ENCODE measurements around the gene GFRA3. TPM values are rescaled to one million over a fixed set of nuclear protein-coding genes. Genes with fewer than 3 reads are reported as not detected.
"Not testable (repeated sequence)": the region's sequence is repeated elsewhere in the genome, so short reads cannot be mapped to it uniquely, and the experiment has no call there.

GFRA3 gene, protein sequence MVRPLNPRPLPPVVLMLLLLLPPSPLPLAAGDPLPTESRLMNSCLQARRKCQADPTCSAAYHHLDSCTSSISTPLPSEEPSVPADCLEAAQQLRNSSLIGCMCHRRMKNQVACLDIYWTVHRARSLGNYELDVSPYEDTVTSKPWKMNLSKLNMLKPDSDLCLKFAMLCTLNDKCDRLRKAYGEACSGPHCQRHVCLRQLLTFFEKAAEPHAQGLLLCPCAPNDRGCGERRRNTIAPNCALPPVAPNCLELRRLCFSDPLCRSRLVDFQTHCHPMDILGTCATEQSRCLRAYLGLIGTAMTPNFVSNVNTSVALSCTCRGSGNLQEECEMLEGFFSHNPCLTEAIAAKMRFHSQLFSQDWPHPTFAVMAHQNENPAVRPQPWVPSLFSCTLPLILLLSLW
- not detected for total RNA-seq

DNA sequence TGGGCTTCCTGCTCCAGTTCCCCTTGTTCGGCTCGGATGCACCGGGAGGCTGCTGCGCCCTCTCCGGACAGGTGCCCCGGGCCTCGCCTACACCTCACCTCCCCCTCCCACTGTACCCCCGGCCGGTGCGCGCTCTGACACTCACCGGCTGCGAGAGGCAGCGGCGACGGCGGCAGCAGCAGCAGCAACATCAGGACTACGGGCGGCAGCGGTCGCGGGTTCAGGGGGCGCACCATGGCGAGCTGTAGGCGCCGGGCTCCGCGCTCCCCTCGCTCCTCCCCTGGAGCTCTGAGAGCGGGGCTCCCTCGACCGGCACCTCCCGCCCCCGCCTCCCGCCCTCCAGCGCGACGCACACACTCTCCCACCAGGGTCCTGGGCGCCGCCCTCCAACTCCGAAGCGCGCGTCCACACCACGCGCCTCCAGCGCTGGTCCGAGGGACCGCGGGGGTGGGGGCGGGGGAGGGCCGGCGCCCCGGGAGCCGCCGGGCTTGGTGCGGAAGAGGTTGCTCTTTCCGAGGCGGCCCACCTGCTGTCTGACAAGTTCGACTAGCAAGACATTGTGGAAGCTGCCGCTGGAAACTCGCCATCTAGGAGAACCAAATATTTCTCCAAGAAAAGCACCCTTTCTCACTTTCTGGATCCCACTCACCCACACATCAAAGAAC is at the start of gene GFRA3:
TSS of gene GFRA3 (minus strand) at position 433 of the 665 bp plus-strand sequence. CDS start at position 236, 197 bp downstream.
- no peak for DNase-seq

DNA sequence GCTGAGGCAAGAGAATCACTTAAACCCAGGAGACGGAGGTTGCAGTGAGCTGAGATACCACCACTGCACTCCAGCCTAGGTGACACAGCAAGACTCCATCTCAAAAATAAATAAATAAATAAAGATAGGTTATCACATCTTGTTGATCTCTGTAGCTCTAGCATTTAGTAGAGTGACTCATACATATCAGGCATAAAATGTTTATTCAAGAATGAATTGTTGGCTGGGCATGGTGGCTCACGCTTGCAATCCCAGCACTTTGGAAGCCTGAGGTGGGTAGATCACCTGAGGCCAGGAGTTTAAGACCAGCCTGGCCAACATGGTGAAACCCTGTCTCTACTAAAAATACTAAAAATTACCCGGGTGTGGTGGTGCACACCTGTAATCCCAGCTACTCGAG is 43.8 kb upstream of the GFRA3 start:
- not testable (repeated sequence) for DNase-seq

DNA sequence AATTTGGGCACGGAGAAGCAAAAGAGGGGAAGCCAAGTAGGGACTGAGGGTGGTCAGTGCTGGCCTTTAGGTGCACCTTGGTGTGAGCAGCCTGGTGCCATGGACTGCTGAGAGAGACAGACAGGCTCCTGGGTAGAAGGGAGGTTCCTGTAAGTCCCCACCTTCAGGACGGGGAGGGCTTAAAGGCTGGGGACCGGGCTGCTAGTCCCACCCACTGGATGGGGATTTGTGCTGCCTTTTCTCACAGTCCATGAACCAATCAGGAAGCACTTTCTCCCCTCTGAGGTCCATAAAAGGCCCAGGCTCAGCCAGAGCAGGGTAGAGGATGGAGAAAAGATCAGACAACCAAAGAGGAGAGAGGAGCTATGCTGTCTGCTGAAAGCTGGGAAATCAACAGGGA is 41.9 kb upstream of the GFRA3 start:
- no peak for DNase-seq

DNA sequence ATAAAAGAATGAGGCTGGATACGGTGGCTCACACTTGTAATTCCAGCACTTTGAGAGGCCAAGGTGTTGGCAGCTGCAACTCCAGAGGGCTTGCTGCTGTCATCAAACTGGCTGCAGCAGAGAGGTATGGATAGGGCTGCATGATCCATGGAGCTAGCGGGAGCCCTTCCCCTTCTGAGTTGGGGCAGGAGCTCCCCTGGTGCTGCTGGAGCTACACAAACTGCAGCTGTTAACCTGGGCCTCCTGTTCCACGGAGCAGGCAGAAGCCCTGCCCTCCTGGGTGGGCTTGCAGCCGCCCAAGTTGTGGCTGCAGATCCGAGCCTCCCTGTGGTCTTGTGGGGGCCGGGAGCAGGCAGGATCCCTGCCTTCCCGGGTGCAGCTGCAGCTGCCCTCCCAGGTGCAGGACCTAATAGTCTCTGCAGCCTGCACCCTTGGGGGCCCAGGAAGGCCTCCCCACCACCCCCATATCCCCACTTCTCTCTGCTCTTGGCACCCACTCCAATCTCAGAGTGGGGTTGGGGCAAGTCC is 41.4 kb upstream of the GFRA3 start:
- no peak for DNase-seq

DNA sequence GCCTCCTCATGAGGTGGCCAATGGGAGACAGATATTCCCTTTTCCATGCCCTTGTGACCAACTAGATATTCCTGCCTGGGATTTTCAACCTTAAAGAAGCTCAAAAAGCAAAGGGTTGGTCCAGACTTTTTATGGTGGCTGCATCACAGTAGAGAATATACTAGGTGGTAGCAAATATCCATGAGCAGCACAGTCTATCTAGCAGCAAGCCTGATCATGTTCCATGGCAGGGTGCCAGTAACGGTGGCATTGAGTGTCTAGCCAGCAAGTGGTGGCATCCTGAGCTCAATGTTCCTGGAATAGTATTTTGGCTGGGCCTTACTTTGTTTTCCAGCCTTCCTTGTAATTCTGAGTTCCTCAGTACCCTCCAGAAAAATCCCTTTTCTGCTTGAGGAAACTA is 31.4 kb upstream of the GFRA3 start:
- no peak for DNase-seq

DNA sequence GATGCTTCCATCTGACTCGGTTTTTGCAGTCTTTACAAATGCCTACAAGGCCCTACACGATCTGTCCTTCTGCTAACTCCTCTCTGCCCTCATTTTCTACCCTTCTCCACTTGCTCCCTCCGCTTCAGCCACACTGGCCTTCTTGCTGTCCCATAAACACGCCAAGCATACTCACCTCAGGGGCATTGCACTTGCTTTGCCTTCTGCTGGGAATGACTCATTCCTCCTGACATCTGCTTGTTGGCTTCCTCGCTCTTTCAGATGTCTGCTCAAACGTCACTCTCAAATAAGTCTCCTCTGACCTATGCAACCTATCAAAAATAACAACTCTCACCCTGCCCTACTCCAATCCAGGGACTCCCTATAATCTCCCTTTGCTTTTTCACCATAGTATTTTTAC is 29.0 kb upstream of the GFRA3 start:
- no peak for DNase-seq

DNA sequence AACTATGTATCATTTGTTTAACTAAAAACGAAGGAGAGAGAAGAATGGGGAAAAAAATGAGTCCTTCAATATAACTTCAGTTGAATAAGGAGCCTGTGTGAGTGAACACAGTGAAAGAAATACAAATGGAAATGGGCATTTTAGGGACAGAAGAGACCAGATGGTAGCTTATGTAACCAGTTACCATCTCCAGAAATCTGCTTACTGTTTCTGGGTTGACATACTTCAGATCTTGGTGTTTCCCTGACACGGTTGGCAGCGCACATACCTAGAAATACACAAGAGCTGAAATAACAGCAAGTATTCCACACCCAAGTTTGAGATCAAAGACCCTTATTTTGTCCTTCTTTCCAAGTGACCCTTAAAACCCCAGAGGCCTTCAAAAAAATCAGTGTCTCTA is 14.9 kb upstream of the GFRA3 start:
- DNase-seq: no peak

DNA sequence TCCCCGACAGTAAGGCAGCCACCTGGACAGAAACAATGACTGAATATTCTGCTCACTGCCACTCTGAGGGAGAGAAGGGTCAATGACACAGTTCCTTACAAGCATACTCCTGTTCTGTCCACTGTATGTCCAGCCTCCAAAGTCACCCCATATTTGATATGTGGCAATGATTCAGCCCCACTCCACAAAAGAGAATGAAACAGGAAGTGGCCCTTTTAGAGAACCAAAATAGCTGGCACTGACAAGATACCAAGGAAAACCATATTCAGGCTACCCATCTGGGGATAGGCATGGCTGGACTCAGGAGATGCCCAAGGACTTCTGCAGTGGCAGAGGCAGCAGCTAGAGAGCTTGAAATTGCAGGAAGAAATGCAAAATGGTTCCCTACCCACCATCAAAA is 12.8 kb upstream of the GFRA3 start:
- DNase-seq: no peak

DNA sequence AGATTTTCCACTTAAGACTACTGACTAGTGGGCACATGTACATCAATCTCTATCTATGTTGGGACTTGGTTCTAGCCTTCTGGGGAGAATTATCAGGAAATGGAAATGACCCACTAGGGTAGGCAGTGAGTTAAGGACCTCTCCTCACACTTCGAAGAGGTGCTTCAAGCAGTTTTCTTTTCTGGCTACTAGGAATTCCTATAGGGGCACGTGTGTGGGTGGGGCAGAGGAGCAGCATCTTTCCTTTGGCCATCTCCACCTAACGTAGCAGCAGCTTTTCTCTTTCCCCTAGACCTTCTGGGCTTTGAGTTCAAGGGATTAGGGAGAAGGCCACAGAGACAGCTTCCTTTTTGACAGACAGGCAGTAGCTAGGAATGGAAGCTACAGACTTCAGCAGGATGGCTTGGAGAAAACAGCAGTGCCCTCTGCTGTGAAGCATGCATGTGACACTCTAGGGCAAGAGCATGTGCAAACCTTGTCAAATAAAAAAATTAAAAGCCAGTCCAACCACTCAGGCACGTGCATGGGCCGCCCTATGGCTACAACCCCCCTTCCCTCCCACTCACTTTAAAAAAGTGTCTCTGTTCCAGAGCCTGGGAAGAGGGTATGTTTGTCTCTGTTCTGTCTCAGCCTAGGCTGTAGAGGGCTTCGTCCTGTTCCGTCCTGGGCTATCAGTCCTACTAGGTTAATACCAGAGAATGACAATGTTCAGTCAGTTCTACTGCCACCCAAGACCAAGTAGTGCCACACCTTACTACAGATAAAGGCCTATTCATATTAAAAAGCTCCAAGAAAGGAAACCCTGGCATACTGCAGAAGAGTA is 8.7 kb upstream of the GFRA3 start:
- DNase-seq: no peak

DNA sequence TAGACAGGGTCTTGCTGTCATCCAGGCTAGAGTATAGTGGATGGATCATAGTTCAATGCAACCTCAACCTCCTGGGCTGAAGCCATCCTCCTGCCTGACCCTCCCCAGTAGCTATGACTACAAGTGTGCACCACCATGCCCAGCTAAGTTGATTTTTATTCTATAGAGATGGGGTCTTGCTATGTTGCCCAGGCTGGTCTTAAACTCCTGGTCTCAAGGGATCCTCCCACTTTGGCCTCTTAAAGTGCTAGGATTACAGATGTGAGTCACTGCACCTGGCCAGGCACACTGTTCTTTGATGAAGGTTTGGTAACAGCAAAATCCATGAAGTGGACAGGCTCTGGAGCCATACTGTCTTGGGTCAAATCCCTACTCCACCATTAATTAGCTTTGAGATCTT is 6.5 kb upstream of the GFRA3 start:
- no peak for DNase-seq

DNA sequence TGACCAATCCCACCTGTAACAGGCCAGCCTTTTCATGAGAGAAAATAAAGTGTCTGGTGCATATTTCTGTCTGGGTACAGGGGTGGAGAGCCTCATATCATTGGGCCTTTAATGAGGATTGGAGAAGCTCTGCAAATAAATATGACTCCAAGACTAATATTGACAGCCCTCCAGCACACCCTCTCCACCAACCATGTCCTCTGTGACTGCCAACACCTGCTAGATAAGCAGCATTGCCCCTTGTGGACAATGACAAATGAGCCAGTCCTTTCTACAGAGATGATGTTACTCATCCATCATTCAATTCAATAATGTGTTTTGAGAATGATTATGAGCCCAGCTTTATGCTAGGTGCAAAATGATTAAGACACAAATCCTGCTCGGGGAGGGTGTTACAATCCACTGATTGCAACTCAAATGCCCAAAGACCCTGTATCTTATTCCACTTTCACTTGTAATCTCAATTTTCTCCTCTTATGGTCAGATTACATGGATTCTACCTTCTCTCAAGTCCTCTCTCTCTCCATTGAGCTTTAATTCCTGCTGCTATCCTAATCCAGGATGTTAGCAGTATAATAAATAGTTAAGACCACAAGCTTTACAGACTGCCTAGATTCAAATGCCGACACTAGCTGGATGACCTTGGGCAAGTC is 2.1 kb upstream of the GFRA3 start:
- no peak for DNase-seq

DNA sequence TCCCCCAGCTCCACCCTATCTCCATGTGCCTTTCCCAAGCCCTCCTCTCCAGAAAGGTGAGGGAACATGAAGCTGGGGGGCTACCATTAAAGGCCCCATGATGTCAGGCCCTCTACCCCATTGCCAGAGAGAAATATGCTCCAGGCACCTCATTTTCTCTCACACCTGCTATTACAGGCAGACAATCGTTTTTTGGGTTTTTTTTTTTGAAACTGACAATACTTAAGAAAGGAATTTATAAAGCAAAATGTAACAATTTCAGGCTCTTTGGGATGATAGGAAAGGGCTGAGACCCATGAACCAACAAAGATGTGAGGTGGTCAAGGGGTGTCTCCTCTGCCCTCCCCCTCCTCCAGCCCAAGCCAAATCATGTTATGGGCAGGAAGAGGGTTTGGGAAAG is 1.5 kb upstream of the GFRA3 start:
- DNase-seq: no peak

DNA sequence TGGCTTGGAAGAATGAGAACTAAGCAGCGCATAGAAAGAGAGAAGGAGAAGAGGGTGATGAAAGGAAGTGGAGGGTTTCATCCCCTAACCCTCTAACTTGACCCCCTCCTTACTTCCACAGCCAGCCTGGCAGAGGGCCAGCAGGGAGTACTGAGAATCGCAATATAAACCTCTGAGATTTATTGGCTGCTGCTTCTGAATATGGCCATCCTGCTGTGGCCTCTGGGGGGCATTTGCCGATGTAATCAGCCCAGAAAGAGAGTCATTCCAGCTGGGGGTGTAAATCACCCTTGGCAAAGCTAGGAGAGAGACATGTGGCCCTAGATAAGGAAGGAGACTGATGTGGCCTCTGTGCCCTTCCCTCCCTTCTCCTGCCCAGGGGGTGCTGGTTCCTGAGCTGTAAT is 960 bp upstream of the GFRA3 start:
- DNase-seq: no peak

DNA sequence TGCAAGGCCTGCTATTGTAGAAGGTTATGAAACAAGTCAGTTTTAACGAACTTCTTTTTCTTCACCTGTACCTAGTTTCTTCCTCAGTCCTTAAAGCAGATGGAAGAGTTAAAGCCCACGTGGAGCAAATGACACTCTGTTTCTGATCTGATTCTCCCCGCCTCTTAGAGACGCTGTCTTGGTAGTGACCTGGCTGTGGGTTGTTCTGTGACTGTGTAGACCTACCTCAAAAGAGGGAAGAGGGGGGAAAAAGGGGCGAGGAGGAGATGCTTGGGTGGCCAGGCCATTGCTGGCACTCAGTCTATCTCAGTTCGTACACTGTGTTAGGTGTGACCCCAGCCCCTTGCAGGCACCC is 610 bp downstream of the GFRA3 start:
- no peak for DNase-seq

DNA sequence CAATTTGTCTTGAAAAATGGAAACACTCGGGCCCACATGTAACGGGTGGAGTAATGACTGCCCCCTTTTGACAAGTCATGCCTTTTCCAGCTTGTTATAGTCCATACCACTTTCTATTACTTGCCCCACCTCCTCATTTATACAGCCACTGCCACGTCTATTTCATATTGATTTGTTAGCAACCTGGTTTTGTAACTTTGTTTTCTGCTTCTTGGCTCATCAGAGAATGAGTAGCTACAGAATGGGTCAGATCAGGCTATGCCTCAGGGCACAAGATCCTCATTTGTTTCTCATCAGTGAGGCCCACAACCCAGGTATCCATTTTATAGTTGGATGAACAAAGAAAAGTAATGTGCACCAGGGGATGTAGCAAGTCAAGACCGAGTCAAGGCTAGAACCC is 1.7 kb downstream of the GFRA3 start:
- no peak for DNase-seq

DNA sequence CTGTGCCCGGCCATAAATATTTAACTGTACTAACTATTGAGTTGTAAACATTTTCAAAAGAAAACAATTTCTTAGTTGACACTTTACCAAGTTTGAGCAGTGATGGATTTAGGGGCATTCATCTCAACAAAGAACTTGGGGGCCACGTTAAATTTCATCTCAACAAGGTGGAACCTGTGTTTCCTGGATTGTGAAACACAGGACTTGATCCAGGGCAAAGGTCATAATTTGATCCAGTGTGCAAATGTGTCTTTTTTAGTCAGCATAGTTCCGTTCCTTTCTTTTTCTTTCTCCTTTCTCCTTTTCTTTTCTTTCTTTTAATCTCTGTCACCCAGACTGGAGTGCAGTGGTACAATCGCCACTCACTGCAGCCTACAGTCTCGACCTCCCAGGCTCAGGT is 3.1 kb downstream of the GFRA3 start:
- no peak for DNase-seq

DNA sequence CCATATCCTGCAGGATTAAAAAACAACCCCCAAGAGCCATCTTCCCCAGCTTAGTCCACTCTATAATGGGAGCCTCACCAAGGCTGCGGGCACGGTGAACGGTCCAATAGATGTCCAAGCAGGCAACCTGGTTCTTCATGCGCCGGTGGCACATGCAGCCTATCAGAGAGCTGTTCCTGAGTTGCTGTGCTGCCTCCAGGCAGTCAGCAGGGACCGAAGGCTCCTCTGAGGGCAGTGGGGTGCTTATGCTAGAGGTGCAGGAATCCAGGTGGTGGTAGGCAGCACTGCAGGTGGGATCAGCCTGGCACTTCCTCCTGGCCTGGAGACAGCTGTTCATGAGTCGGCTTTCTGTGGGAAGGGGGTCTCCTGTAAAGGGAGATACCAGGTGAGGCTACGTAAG is 10.2 kb downstream of the GFRA3 start:
- no peak for DNase-seq

DNA sequence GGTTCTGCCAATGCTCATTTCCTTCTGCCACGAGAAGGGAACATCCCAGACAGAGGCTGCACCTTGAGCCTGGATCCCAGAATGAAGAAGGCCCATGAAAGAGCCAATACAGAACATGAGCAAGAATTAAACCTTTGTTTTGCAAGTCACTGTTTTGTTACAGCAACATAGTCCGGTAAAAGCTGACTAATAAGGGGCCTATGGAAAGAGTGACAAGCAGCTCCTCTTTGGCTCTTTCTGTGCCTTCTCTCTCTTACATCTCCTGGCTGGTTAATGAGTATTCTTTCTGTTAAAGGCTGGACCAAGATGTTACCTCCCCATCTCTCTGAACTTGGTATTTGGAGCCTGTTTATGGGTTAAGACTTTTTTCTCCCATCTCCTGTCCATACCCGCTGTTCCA is 10.8 kb downstream of the GFRA3 start:
- no peak for DNase-seq

DNA sequence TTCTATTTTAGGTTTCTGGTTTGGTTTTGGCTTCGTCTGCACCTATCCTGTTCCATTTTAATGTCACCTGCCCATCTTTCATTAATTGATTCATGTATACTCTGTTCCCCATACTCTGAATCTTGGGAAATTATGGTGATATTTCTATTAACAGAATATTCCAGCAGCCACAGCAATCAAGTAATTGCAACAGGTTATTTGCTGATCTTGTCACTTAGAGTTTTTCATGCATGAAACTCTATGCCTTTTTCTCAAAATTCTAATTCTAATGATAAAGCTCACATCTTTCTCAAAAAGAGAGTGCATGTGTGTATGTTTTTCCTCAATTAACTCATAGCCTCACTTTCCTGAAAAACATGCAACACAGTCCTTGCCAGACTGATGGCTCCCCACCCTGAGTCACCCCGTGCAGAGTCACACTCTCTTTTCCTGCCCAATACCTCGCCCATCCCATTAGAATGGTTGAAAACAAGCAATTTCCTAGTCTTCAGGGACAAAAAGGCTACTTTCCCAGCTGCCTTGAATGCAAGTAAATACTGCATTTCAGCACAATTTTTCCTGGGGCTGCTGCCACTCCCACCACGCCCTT is 15.6 kb downstream of the GFRA3 start:
- DNase-seq: no peak

DNA sequence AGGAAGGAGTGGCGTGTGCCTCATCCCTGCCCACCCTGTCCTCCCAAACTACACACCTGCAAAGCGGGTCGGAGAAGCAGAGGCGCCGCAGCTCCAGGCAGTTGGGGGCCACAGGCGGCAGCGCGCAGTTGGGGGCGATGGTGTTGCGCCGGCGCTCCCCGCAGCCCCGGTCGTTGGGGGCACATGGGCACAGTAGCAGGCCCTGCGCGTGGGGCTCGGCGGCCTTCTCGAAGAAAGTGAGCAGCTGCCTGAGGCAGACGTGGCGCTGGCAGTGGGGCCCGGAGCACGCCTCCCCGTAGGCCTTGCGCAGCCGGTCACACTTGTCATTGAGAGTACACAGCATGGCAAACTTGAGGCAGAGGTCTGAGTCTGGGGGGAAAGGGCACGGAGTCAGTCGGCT is 16.8 kb downstream of the GFRA3 start:
- no peak for DNase-seq

DNA sequence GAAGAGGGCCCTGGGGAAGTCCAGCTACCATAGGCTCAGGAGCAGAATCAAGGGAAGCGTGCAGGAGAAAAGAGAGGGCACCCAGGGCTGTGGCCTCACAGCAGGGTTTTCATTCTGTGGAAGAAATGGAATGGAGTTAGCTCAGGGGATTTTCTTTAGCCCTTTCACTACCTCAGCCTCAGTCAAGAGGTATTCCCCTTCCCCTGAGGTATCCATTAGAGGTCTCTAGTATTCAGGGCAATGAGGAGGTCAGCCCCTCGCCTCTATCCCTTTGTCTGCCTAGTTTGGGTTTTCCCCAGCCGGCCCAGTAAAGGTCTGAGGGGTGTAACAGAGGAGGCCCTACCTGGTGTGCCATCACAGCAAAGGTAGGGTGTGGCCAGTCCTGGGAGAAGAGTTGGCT is 21.5 kb downstream of the GFRA3 start:
- no peak for DNase-seq

DNA sequence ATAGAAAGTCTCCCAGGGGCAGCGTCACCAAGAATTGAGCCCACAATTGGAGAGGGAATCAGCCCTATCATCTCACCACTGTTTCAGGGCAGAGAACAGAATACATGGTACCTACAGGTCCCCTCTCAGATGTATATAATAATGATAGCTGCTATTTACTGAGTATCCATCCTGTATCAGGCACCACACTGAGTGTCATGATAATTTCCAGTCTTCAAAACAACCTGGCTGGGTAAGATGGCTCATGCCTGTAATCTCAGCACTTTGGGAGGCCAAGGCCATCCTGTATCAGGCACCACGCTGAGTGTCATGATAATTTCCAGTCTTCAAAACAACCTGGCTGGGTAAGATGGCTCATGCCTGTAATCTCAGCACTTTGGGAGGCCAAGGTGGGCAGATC is 26.6 kb downstream of the GFRA3 start:
- not testable (repeated sequence) for DNase-seq

DNA sequence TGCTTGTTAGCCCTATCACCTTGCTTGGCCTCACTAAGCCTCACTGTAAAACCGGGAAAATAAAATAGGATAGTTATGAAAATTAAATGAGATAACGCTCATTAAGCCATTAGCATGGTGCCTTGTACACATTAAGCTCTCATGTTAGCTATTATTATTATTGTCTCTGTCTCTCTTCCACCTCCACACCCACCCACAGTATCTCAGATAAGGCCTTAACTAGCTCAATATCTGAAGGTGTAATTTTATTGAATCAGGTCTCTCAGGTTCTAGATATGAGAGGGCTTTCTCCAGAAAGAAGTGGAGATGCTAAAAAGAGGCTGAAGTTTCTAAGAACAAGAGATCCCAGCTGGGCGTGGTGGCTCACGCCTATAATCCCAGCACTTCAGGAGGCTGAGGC is 27.6 kb downstream of the GFRA3 start:
- DNase-seq: no peak
